ENCODE data around the gene TCF7.

The TCF7 gene

GRCh38 chr5:134175921-134176510, 61.5 kb downstream of the TCF7 start:
- Histone ChIP-seq H2AFZ (ENCODE audit: low read depth, low read length, severe bottlenecking) (no peak overlapping the region), H3K36me3 (ENCODE audit: low read length) (0 out of 2 replicates have a peak, but pooled peaks cover 2% of the 10 kb centered on the region), H3K4me3 (ENCODE audit: insufficient read depth, low read length, poor library complexity, severe bottlenecking) (peak overlapping the region; percentile 79), H3K9me2 (replicated peaks; ENCODE audit: insufficient read depth, low read length) (no peaks in the 10 kb centered on the region), H3K4me2 (ENCODE audit: low read depth, low read length, poor library complexity, severe bottlenecking) (peak overlapping the region; percentile 99), H3F3A (ENCODE audit: insufficient read depth) (peaks cover 9% of the 10 kb centered on the region), H3K79me2 (ENCODE audit: insufficient read depth, low read length) (peaks cover 36% of the 10 kb centered on the region), H3K27ac (ENCODE audit: low read depth, low read length) (peak overlapping the region; percentile 78), H3K9ac (ENCODE audit: low read length) (peak overlapping the region; percentile 87), H3K9me3 (ENCODE audit: insufficient read depth, low read length) (no peaks in the 10 kb centered on the region), H4K20me1 (ENCODE audit: low read depth, low read length) (peaks cover 9% of the 10 kb centered on the region; the same call in 1 of the 2 replicates), H3K27me3 (ENCODE audit: low read length) (no peaks in the 10 kb centered on the region)
- TF ChIP-seq EZH2phosphoT487 (conservative IDR thresholded peaks at IDR 0.05; ENCODE audit: low read length) (no peak), CTCF (IDR thresholded peaks at IDR 0.05; ENCODE audit: insufficient read depth, low read length, poor library complexity, severe bottlenecking) (no peak)

- Histone ChIP-seq H3K27ac (ENCODE audit: low read depth, low read length) (peak within 1 kb of the TSS; percentile 78), H3K9me2 (replicated peaks; ENCODE audit: insufficient read depth, low read length) (no peaks in the 10 kb centered on the region), H3K4me3 (ENCODE audit: insufficient read depth, low read length, poor library complexity, severe bottlenecking) (peak within 1 kb of the TSS; percentile 79), H3K9ac (ENCODE audit: low read length) (peak within 1 kb of the TSS; percentile 87), H3K36me3 (ENCODE audit: low read length) (no peaks in the 10 kb centered on the region), H3K27me3 (ENCODE audit: low read length) (no peaks in the 10 kb centered on the region), H3F3A (ENCODE audit: insufficient read depth) (peaks cover 9% of the 10 kb centered on the region), H2AFZ (ENCODE audit: low read depth, low read length, severe bottlenecking) (peak within 1 kb of the TSS; percentile 91), H3K79me2 (ENCODE audit: insufficient read depth, low read length) (peaks cover 36% of the 10 kb centered on the region), H3K4me2 (ENCODE audit: low read depth, low read length, poor library complexity, severe bottlenecking) (peak within 1 kb of the TSS; percentile 99), H3K9me3 (ENCODE audit: insufficient read depth, low read length) (no peaks in the 10 kb centered on the region), H4K20me1 (ENCODE audit: low read depth, low read length) (peaks cover 9% of the 10 kb centered on the region; the same call in 1 of the 2 replicates)
- TF ChIP-seq CTCF (IDR thresholded peaks at IDR 0.05; ENCODE audit: insufficient read depth, low read length, poor library complexity, severe bottlenecking) (no peak), EZH2phosphoT487 (conservative IDR thresholded peaks at IDR 0.05; ENCODE audit: low read length) (no peak)
Measured at GRCh38 chr5:134176511-134177368, 62.3 kb downstream of the TCF7 start, which contains the start of gene SKP1. TSS of gene SKP1 (minus strand) at chr5:134176950. CDS start at chr5:134174022, 2,928 bp downstream.

- Histone ChIP-seq H3K27me3 (ENCODE audit: low read length) (no peaks in the 10 kb centered on the region), H3K79me2 (ENCODE audit: insufficient read depth, low read length) (peaks cover 36% of the 10 kb centered on the region), H3K27ac (ENCODE audit: low read depth, low read length) (peak overlapping the region; percentile 78), H3K4me3 (ENCODE audit: insufficient read depth, low read length, poor library complexity, severe bottlenecking) (peak overlapping the region; percentile 79), H3K9me3 (ENCODE audit: insufficient read depth, low read length) (no peaks in the 10 kb centered on the region), H3K4me2 (ENCODE audit: low read depth, low read length, poor library complexity, severe bottlenecking) (peak overlapping the region; percentile 99), H3K9ac (ENCODE audit: low read length) (peak overlapping the region; percentile 87), H4K20me1 (ENCODE audit: low read depth, low read length) (peaks cover 9% of the 10 kb centered on the region; the same call in 1 of the 2 replicates), H3K36me3 (ENCODE audit: low read length) (no peaks in the 10 kb centered on the region), H3F3A (ENCODE audit: insufficient read depth) (peaks cover 9% of the 10 kb centered on the region), H3K9me2 (replicated peaks; ENCODE audit: insufficient read depth, low read length) (no peaks in the 10 kb centered on the region), H2AFZ (ENCODE audit: low read depth, low read length, severe bottlenecking) (peak overlapping the region; percentile 91)
- TF ChIP-seq CTCF (IDR thresholded peaks at IDR 0.05; ENCODE audit: insufficient read depth, low read length, poor library complexity, severe bottlenecking) = no peak
Measured at GRCh38 chr5:134177369-134178095, 63.1 kb downstream of the TCF7 start.

All from SU-DHL-6 (cell line).